ENCODE measurements around the gene CADPS. TPM values are rescaled to one million over a fixed set of nuclear protein-coding genes. Genes with fewer than 3 reads are reported as not detected.

Gene CADPS
- total RNA-seq, 1 experiment from 2014 or later: 7.0 TPM

DNA sequence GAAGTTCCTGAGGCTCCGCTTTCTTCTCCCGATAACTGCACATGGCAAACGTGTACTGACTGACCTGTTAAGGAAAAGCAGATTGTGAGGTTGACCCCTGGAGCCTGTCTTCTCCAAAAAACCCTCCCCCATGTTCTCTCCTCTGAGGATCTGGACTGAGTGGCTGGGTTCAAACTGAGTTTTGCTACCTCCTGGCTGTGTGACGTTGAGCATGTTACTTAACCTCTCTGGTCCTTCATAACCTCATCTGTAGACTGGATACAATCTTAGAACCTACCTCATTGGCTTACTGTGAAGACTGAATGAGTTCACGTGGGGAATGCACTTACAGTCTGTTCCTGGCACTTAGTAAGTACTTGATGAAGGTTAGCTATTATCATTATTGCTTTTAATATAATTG, 317.8 kb downstream of the CADPS start (continued):
- TF ChIP-seq E2F4 (CRISPR knock-in tag; IDR thresholded peaks at IDR 0.05; ENCODE audit: borderline replicate concordance, low read depth) (no peak), NR1H2 (CRISPR knock-in tag; IDR thresholded peaks at IDR 0.05) (no peak), FOXJ3 (CRISPR knock-in tag; IDR thresholded peaks at IDR 0.05; ENCODE audit: borderline replicate concordance) (no peak), RORB (CRISPR knock-in tag; IDR thresholded peaks at IDR 0.05) (no peak), ZNF416 (CRISPR knock-in tag; IDR thresholded peaks at IDR 0.05) (no peak)
- TF ChIP-seq, protein P1, sequence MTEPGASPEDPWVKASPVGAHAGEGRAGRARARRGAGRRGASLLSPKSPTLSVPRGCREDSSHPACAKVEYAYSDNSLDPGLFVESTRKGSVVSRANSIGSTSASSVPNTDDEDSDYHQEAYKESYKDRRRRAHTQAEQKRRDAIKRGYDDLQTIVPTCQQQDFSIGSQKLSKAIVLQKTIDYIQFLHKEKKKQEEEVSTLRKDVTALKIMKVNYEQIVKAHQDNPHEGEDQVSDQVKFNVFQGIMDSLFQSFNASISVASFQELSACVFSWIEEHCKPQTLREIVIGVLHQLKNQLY (CRISPR knock-in tag; IDR thresholded peaks at IDR 0.05): no peak
- TF ChIP-seq, protein P2, sequence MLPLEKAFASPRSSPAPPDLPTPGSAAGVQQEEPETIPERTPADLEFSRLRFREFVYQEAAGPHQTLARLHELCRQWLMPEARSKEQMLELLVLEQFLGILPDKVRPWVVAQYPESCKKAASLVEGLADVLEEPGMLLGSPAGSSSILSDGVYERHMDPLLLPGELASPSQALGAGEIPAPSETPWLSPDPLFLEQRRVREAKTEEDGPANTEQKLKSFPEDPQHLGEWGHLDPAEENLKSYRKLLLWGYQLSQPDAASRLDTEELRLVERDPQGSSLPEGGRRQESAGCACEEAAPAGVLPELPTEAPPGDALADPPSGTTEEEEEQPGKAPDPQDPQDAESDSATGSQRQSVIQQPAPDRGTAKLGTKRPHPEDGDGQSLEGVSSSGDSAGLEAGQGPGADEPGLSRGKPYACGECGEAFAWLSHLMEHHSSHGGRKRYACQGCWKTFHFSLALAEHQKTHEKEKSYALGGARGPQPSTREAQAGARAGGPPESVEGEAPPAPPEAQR (CRISPR knock-in tag; IDR thresholded peaks at IDR 0.05): no peak
- TF ChIP-seq, protein P3, sequence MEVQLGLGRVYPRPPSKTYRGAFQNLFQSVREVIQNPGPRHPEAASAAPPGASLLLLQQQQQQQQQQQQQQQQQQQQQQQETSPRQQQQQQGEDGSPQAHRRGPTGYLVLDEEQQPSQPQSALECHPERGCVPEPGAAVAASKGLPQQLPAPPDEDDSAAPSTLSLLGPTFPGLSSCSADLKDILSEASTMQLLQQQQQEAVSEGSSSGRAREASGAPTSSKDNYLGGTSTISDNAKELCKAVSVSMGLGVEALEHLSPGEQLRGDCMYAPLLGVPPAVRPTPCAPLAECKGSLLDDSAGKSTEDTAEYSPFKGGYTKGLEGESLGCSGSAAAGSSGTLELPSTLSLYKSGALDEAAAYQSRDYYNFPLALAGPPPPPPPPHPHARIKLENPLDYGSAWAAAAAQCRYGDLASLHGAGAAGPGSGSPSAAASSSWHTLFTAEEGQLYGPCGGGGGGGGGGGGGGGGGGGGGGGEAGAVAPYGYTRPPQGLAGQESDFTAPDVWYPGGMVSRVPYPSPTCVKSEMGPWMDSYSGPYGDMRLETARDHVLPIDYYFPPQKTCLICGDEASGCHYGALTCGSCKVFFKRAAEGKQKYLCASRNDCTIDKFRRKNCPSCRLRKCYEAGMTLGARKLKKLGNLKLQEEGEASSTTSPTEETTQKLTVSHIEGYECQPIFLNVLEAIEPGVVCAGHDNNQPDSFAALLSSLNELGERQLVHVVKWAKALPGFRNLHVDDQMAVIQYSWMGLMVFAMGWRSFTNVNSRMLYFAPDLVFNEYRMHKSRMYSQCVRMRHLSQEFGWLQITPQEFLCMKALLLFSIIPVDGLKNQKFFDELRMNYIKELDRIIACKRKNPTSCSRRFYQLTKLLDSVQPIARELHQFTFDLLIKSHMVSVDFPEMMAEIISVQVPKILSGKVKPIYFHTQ (CRISPR knock-in tag; IDR thresholded peaks at IDR 0.05): no peak
- TF ChIP-seq, protein P4, sequence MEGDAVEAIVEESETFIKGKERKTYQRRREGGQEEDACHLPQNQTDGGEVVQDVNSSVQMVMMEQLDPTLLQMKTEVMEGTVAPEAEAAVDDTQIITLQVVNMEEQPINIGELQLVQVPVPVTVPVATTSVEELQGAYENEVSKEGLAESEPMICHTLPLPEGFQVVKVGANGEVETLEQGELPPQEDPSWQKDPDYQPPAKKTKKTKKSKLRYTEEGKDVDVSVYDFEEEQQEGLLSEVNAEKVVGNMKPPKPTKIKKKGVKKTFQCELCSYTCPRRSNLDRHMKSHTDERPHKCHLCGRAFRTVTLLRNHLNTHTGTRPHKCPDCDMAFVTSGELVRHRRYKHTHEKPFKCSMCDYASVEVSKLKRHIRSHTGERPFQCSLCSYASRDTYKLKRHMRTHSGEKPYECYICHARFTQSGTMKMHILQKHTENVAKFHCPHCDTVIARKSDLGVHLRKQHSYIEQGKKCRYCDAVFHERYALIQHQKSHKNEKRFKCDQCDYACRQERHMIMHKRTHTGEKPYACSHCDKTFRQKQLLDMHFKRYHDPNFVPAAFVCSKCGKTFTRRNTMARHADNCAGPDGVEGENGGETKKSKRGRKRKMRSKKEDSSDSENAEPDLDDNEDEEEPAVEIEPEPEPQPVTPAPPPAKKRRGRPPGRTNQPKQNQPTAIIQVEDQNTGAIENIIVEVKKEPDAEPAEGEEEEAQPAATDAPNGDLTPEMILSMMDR (IDR thresholded peaks at IDR 0.05): no peak

GRCh38 chr3:62556121-62556815, 318.9 kb downstream of the CADPS start:
- TF ChIP-seq AFF4 (CRISPR knock-in tag; IDR thresholded peaks at IDR 0.05; ENCODE audit: borderline replicate concordance) (no peak), ZNF416 (CRISPR knock-in tag; IDR thresholded peaks at IDR 0.05) (no peak), NR3C1 (CRISPR knock-in tag; conservative IDR thresholded peaks at IDR 0.05; ENCODE audit: low read depth) (no peak), RORB (CRISPR knock-in tag; IDR thresholded peaks at IDR 0.05) (no peak), RELA (CRISPR knock-in tag; IDR thresholded peaks at IDR 0.05; ENCODE audit: borderline replicate concordance) (no peak), NR2C2 (CRISPR knock-in tag; IDR thresholded peaks at IDR 0.05) (no peak)
- TF ChIP-seq, protein P5, sequence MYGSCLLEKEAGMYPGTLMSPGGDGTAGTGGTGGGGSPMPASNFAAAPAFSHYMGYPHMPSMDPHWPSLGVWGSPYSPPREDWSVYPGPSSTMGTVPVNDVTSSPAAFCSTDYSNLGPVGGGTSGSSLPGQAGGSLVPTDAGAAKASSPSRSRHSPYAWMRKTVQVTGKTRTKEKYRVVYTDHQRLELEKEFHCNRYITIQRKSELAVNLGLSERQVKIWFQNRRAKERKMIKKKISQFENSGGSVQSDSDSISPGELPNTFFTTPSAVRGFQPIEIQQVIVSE (CRISPR knock-in tag; IDR thresholded peaks at IDR 0.05; ENCODE audit: borderline replicate concordance): no peak
- ChIA-PET POLR2A (no interaction called here), CTCF (interaction anchor here (0.7 to 2.3 kb wide), 4 partner anchors 17 to 224 kb away, joined by 3 to 10 read pairs (median 6); no protein-coding TSS in a partner anchor)
- Mint-ChIP-seq H3K4me3 (no peak overlapping the region), H3K4me1 (peaks cover 20% of the 10 kb centered on the region), H3K27me3 (ENCODE audit: low read depth) (peaks cover 4% of the 10 kb centered on the region), H3K27ac (no peak overlapping the region), H3K36me3 (no peaks in the 10 kb centered on the region), H3K9me3 (no peaks in the 10 kb centered on the region)
- DNase-seq (ENCODE audit: low spot score): peak; percentile 32
- ATAC-seq: peak; percentile 57
